ENCODE data around the gene WDFY3.

The WDFY3 gene

GRCh38 chr4:84944947-84945346 lies 21.5 kb downstream of the WDFY3 start:
- no peak for DNase-seq

- no peak for DNase-seq
Observed at GRCh38 chr4:84940960-84941359, 25.5 kb downstream of the WDFY3 start.

DNA sequence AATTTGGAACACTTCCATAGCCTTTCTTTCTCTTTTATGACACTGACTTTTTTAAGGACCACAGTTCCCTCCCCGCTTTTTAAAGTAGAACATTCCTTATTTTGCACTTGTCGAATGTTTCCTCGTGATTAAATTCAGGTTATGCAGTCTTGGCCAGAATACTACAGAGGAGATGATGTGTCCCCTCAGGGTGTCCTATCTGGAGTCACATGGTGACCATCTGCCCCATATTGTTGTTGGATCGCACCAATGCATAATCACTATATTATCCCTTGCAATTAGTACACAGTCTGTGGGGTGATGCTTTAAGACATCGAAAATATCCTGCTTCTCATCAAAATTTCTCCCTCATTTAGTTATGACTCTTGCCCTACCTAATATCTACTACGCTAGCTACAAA lies 27.4 kb downstream of the WDFY3 start:
- no peak for DNase-seq

DNA sequence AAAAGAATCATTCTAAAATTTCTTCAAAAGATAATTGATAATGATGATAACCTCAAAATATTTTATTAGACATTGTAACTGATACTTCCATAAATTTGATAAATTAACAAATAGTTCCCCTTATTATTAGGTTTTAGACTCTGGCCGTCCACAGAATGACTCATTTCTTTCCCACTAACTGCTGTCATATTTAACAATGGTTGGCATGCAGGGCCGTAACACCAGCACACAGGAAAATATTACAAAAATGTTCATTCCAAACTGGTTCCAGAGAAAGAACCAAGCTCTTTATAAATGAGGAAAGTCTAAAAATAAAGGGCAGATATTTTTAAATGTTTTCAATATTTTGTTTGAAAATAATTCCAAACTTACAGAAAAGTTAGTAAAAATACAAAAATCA lies 28.2 kb downstream of the WDFY3 start:
- DNase-seq: no peak

DNA sequence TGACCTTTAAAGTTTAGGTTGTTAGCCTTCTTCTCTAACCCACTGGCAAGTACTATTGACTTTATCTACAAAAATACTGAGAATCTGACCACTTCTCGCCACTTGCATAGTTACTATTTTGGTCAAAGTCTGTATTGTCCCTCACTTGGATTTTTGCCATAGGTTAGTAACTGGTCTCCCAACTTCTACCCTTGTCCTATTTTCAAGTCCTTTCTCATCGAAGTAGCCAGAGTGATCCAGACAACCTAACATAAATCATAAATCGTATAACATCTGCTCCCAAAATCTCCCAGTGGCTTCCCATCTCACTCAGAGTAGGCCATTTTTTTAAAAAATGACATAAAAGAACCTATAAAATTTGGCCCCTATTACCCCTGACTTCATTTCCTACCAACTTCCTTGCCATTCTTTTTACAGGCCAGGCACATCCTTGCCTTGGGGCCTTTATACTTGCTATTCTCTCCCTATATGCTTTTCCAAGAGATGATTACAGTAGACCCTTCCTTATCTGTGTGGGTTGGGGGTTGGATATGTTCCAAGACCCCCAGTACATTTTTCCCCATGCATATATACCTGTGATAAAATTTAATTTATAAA lies 29.0 kb downstream of the WDFY3 start:
- no peak for DNase-seq

- DNase-seq: no peak
Observed at GRCh38 chr4:84936123-84936522, 30.4 kb downstream of the WDFY3 start.

GRCh38 chr4:84932462-84932861 lies 34.0 kb downstream of the WDFY3 start:
- DNase-seq: no peak

DNA sequence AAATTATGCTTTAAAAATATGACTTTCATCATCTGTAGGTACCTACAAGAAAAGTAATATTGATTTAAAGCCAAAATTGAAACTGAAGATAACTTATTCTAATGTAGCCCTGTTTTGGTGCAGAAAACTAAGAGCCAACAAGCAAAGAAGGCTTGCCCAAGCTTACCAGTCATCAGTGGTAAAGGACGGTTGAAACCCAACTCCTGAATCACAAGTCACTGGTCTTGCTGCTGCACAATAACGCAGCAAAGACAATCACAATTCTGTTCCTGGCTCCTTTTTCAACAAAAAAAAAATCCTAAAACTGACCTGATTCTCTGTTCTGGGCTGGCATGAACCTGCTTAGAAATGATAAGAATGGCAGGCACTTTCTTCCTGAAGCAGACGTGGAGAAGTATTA lies 34.5 kb downstream of the WDFY3 start:
- DNase-seq: no peak

- no peak for DNase-seq
Observed at GRCh38 chr4:84931274-84931673, 35.2 kb downstream of the WDFY3 start.

DNA sequence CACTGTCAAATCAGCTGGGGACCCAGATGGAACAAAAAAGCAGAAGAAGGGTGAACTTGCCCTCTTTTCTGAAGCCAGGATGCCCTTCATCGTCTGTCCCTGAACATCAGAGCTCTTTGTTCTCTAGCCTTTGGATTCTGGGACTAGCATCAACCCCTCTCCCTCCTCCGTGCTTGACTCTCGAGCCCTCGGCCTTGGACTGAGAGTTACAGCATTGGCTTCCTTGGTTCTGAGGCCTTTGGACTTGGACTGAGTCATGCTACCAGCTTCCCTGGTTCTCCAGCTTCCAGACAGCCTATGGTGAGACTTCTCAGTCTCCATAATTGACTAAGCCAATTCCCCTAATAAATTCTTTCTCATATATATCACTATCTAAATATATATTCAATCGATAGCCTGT lies 38.4 kb downstream of the WDFY3 start:
- DNase-seq: no peak

- DNase-seq: no peak
Observed at GRCh38 chr4:84927428-84927827, 39.1 kb downstream of the WDFY3 start.

- DNase-seq: no peak
Observed at GRCh38 chr4:84925558-84925957, 40.9 kb downstream of the WDFY3 start.

GRCh38 chr4:84924434-84924833 lies 42.1 kb downstream of the WDFY3 start:
- DNase-seq: no peak

DNA sequence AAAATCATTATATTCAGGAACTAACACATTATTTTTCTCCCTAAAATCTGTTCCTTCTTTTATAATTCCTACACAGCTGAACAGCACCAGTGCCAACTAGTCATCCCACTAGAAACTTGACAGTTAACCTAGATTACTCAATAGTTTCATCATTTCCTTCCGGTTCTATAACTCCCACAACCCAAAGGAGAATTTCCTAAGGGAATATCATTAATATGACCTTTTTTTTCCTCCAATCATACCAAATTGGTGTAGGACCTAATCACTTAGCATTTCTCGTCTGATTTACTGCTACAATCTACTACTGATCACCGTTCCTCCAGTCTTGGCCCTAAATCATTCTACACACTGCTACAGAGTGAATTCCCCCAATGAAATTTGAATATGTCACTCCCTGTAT lies 45.9 kb downstream of the WDFY3 start:
- DNase-seq: no peak

GRCh38 chr4:84917869-84918600 lies 48.5 kb downstream of the WDFY3 start:
- no peak for DNase-seq

DNA sequence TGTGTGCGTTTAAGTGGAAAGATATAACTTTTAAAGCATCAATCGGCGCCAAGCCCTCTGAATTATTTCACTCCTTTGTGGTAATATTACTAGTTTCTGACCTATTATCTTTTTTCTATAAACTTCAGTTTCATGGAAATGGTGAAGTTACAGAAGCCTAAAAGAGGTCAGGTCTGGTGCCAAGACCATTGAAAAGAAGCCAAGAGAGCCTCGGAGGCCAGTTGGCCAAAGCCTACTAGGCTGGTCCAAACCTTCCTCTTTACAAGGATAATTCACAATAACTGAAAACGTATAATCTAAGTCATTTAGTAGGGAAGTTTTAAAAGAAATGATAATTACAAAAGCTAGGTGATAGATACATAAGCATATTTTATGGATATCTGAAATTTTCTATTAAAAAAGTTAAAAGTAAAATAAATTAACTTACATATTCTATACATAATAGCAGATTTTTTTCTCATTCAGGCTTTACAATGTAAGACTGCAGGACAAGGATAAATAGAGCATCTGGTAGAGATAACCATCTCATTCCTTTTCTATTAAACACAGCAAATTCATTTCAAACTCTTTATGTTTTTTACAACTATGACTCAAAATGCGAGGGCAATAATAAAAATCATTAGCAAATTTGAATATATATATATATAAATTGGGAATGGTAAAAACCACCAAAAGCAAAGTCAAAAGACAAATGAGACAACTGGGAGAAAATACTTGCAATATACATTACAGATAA lies 49.2 kb downstream of the WDFY3 start:
- DNase-seq: no peak

DNA sequence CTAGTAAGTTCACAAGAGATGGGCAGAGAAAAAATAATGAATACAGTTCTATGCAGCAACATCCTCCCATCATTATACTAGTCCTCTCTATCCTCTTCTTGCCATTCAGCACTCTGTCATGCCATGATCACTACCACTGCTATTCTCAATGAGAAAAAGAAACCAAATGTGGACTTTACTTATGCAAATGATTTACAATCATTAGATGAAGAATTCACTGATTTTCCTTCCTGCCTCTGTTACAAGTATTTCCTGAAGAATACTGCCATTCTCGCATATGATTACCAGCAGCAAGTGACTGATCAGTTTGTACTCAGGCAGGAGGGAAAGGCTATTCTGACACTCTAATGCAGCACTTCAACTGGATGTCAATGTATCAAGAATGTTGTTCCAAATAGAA lies 50.3 kb downstream of the WDFY3 start:
- no peak for DNase-seq

- DNase-seq: no peak
Observed at GRCh38 chr4:84915396-84915780, 51.1 kb downstream of the WDFY3 start.

DNA sequence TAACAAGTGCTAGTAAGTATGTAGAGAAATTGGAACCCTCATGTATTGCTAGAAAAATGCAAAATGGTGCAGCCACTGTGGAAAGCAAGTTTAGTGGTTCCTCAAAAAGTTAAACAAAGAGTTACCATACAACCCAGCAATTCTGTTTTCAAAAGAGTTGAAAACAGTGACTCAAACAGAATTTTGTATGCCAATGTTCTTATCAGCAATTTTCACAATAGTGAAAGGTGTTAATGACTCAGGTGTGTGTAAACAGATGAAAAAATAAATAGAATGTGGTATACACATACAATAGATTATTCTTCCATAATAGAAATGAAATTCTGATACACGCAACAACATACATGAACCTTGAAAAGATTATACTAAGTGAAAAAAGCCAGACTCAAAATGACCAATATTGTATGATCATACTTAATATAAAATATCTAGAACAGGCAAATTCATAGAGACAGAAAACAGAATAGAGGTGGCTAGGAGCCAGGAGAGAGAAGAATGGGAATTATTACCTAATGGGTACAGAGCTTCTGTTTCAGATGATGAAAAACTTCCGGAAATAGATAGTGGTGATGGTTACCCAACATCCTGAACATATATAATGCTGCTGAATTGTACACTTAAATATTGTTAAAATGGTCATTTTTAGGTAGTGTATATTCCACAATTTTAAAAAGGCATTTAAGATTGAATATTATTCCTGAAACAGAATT lies 51.6 kb downstream of the WDFY3 start:
- DNase-seq: no peak

DNA sequence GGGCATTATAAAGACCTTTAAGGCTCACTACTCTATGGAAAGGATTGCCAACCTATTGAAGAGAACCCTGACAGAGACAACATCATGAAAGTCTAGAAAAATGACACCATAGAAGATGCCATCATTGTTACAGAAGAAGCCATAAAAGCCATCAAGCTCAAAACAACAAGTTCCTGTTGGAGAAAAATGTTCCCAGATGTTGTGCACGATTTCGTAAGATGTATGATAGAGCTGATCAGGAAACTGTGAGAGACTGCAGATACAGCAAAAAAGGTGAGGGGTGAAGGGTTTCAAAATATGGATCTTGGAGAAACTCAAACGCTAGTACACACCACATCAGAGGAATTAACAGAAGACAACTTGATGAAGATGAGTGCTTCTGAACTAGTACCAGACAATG lies 53.3 kb downstream of the WDFY3 start:
- DNase-seq: no peak

DNA sequence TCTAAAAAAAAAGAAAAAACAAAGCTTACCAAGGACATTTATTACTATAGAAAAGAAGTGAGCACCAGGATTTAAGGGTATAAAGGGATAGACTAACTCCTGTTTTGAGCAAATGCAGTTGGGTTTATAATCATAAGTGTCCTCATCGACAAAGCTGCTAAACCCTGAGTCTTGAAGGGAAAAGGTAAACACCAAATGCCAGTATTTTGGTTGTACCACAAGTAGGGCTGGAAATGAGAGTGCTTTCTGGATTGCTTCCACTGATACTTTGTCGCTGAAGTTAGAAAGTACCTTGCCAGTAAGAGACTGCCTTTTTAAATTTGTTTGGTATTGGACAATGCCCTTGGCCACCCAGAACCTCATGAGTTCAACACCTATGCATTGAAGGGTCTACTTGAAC lies 53.7 kb downstream of the WDFY3 start:
- no peak for DNase-seq

GRCh38 chr4:84908876-84909275 lies 57.6 kb downstream of the WDFY3 start:
- no peak for DNase-seq

GRCh38 chr4:84907145-84907544 lies 59.3 kb downstream of the WDFY3 start:
- DNase-seq: no peak

- DNase-seq: no peak
Observed at GRCh38 chr4:84905646-84906045, 60.8 kb downstream of the WDFY3 start.
